Measurements from ENCODE around the gene KBTBD8. TPM values are rescaled to one million over a fixed set of nuclear protein-coding genes. Genes with fewer than 3 reads are reported as not detected.

Gene KBTBD8
- total RNA-seq, 4 donors from 2014 or later, result 1.5 to 3.3 TPM; not detected in 2

GRCh38 chr3:66989241-66989640 lies 8.9 kb upstream of the KBTBD8 start:
- Histone ChIP-seq H3K9me3 (no peaks in the 10 kb centered on the region), H3K36me3 (no peaks in the 10 kb centered on the region), H3K4me3 (no peak overlapping the region), H3K27ac (no peak overlapping the region), H3K27me3 (peaks cover 12% of the 10 kb centered on the region), H3K4me1 (no peaks in the 10 kb centered on the region)
- DNase-seq, result no peak
- in situ Hi-C loops (cut with MboI; ENCODE audit: low pct_ligation_motif_present in 1 of 4, low pct_unique_long_range_greater_than_20kb in 1 of 4, low sequenced_read_pairs in 3 of 4), result loop anchor here in 1 of 4 donors (25.0 kb wide), 1 partner anchor 1898 kb away; no protein-coding TSS in a partner anchor
- intact Hi-C loops (cut with DNase I; ENCODE audit: low total_unique reads), result no loop called here
- TF ChIP-seq POLR2A (IDR thresholded peaks at IDR 0.05), result no peak
- TF ChIP-seq CTCF (IDR thresholded peaks at IDR 0.05), result no peak
- TF ChIP-seq POLR2AphosphoS5 (IDR thresholded peaks at IDR 0.05), result no peak
- no peak for TF ChIP-seq EP300 (IDR thresholded peaks at IDR 0.05; ENCODE audit: low read depth)
- WGBS, 2 donors (ENCODE audit: low coverage in 1 of 2), result 65 to 67% methylated on average over 6 of the region's 6 CpGs

GRCh38 chr3:66989860-66990696 lies 8.0 kb upstream of the KBTBD8 start:
- Histone ChIP-seq H3K4me3 (no peak overlapping the region), H3K9me3 (no peaks in the 10 kb centered on the region), H3K36me3 (no peaks in the 10 kb centered on the region), H3K27me3 (peaks cover 14% of the 10 kb centered on the region), H3K4me1 (no peaks in the 10 kb centered on the region), H3K27ac (no peak overlapping the region)
- WGBS, 2 donors (ENCODE audit: low coverage in 1 of 2), result 75 to 88% methylated on average over 5 to 7 of the region's 7 CpGs
- TF ChIP-seq CTCF (IDR thresholded peaks at IDR 0.05) (peak in 1 of 5 experiments; percentile 8), POLR2A (IDR thresholded peaks at IDR 0.05) (no peak)
- intact Hi-C loops (cut with DNase I; ENCODE audit: low total_unique reads), result no loop called here
- in situ Hi-C loops (cut with MboI; ENCODE audit: low pct_ligation_motif_present in 1 of 4, low pct_unique_long_range_greater_than_20kb in 1 of 4, low sequenced_read_pairs in 3 of 4), result loop anchor here in 1 of 4 donors (25.0 kb wide), 1 partner anchor 1897 kb away; no protein-coding TSS in a partner anchor
- no peak for DNase-seq

- in situ Hi-C loops (cut with MboI; ENCODE audit: low pct_ligation_motif_present in 1 of 4, low pct_unique_long_range_greater_than_20kb in 1 of 4, low sequenced_read_pairs in 3 of 4), result loop anchor here in 1 of 4 donors (25.0 kb wide), 1 partner anchor 1896 kb away; no protein-coding TSS in a partner anchor
- Histone ChIP-seq H3K27ac (no peak overlapping the region), H3K27me3 (peaks cover 27% of the 10 kb centered on the region), H3K4me3 (no peak overlapping the region), H3K36me3 (no peaks in the 10 kb centered on the region), H3K4me1 (no peaks in the 10 kb centered on the region), H3K9me3 (no peaks in the 10 kb centered on the region)
- TF ChIP-seq EP300 (IDR thresholded peaks at IDR 0.05; ENCODE audit: low read depth) (no peak), CTCF (IDR thresholded peaks at IDR 0.05) (no peak), POLR2A (IDR thresholded peaks at IDR 0.05) (no peak), POLR2AphosphoS5 (IDR thresholded peaks at IDR 0.05) (no peak)
- 66 to 80% methylated on average over 1 of the region's 1 CpG for WGBS, 2 donors (ENCODE audit: low coverage in 1 of 2)
- intact Hi-C loops (cut with DNase I; ENCODE audit: low total_unique reads), result no loop called here
- DNase-seq, result no peak
Observed at GRCh38 chr3:66991459-66991858, 6.6 kb upstream of the KBTBD8 start.

GRCh38 chr3:66993082-66993481 lies 5.0 kb upstream of the KBTBD8 start:
- in situ Hi-C loops (cut with MboI; ENCODE audit: low pct_ligation_motif_present in 1 of 4, low pct_unique_long_range_greater_than_20kb in 1 of 4, low sequenced_read_pairs in 3 of 4), result loop anchor here in 1 of 4 donors (25.0 kb wide), 1 partner anchor 1894 kb away; no protein-coding TSS in a partner anchor

More at GRCh38 chr3:66993082-66993481, 5.0 kb upstream of the KBTBD8 start:
- WGBS, 2 donors (ENCODE audit: low coverage in 1 of 2), result 80 to 88% methylated on average over 1 to 3 of the region's 3 CpGs
- TF ChIP-seq POLR2AphosphoS5 (IDR thresholded peaks at IDR 0.05), result no peak
- no peak for TF ChIP-seq EP300 (IDR thresholded peaks at IDR 0.05; ENCODE audit: low read depth)
- TF ChIP-seq CTCF (IDR thresholded peaks at IDR 0.05), result no peak
- TF ChIP-seq POLR2A (IDR thresholded peaks at IDR 0.05), result no peak
- DNase-seq, result no peak
- no peak overlapping the region for H3K27ac ChIP-seq
- peaks cover 0 to 7% (median 5%) of the 10 kb centered on the region in 4 donors for H3K4me1 ChIP-seq
- H3K9me3 ChIP-seq, result no peaks in the 10 kb centered on the region
- H3K36me3 ChIP-seq, result no peaks in the 10 kb centered on the region
- peaks cover 28% of the 10 kb centered on the region for H3K27me3 ChIP-seq
- intact Hi-C loops (cut with DNase I; ENCODE audit: low total_unique reads), result no loop called here
- no peak overlapping the region for H3K4me3 ChIP-seq

Measured in transverse colon (tissue), 4 donors.